HG03045 (cell line): Measurements from ENCODE around the gene C1orf74.

Source experiments
- ATAC-seq: cut with Tn5 transposase; IDR thresholded peaks from one replicate; pipeline ENCODE4 v1.9.1; 2021; ENCODE audit warnings: mild to moderate bottlenecking, moderate library complexity; ENCODE audit not compliant: unreplicated experiment

The C1orf74 gene

DNA sequence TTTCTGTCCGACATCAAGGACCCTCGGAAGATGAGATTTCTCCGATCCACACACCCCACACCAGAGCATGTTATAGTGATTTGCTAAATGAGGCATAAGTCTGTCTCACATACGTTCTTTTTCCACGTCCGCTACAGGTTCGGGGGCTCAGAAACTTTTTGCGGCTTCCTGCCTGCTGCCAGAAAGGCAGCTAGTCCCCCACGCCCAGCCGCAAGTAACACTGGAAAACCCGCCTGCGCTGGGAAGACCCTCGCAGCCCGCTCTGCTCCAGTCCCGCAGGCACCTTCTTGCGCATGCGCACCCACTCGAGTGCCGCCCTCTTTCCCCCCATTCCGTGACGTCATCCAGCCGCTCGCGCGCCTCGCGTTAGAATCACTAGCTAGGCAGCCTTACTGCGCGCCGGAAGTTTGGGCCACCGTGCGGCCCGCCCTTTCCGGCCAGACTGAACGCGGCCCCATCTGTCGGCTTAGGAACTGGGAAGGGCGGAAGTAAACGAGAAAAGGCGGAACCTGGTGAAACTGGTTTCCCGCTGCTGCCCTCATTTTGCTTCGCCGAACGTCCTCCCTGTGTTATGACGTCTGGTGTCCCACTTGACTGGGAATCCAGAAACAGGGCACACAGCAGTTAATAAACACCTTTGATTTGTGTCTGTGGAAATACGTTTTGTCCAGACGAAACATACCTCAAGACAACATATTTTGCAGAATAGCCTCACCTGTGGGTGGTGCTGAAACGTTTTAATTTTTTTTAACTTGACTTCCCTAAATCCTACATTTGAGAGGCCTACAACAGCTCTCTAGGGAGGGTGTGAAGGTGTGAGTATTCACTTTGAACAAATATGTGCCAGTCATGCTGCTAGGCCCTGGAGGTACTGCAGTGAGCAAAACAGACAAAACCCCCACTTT, at the start of gene C1orf74:
TSS of gene C1orf74 (minus strand) at position 295 of the 905 bp plus-strand sequence. CDS start 925 bp downstream, outside the sequence.
- peak; percentile 99 for ATAC-seq

DNA sequence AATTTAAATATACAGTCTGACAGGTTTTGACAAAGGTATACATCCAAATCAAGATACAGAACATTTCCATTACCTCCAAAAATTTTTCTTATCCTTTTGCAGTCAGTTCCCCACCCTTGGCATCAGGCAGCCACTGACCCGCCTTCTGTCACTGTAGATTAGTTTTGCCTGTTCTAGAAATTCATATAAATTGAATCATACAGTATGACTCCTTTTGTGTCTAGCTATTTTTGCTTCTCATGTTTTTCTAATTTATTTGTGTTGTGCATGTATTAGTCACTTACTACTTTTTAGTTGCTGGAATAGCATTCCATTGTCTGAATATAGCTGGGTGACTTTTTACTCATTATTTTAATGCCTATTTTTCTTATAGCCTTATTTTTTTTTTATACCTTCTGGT, 47.3 kb upstream of the C1orf74 start:
- ATAC-seq = no peak

DNA sequence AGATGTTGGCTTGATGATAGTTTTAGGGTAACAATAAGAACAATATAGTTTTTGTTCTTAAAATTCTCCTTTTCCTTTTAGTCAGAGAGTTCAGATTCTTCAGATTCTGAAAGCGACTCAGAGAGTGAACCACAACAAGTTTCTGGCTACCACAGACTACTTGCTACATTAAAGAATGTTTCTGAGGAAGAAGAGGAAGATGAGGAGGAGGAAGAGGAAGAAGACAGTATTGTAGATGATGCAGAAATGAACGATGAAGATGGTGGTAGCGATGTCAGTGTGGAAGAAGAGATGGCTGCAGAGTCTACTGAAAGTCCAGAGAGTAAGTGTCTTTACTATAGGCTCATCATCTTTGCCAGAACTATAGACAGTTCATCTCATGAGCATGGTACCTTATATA, 46.4 kb upstream of the C1orf74 start:
- ATAC-seq = no peak

DNA sequence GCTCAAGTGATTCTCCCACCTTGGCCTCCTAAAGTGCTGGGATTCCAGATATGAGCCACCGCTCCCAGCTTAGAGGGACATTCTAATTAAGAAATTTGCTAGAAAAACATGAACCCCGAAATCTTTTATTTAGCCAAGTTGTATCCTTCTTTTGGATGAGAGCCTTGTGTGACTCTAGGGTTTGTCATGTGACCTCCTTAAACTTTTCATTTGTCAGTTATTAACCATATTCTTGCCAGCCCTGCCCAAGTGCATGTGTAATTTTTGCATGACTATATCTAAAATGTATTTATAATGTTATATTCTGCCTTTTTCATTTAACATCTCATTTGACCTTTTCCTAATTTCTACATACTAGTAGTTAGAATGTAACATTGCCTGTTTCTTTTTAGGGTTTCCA, 45.4 kb upstream of the C1orf74 start:
- no peak for ATAC-seq

DNA sequence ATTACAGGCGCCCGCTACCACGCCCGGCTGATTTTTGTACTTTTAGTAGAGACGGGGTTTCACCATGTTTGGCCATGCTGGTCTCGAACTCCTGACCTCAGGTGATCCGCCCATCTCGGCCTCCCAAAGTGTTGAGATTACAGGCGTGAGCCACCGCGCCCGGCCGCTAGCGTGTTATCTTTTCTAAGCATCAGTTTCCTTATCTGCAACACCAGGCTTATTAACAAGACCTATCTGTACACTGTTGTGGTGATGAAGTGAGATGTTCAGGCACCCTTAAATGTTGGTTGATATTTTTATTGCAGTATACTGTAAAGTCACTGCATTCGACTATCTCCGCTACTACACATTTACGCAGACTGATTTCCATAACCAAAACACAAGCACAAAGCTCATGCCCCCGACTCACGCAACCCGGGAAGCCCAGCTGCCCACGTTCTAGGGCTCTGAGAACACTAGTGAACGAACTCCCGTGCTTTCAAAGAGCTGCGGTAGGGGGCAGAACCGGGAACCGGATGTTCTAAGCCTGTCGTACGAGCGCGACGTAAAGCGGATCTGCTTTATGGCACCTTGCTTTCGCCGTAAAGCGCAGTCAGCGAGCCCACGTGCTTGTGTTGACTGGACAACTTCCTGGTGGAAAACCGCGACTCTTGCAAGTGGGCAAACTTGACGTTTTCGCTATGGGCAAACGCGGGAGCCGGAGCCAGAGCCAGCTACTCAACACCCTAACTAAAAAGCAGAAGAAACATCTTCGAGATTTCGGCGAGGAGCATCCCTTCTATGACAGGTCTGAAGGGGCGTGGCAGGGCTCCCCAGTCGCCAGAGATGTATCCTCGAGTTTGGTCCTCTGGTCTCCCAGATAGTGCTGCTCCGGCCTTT, 43.3 kb upstream of the C1orf74 start, which contains the start of gene UTP25:
TSS of gene UTP25 (plus strand) at position 589 of the 879 bp plus-strand sequence. CDS start at position 681, 92 bp downstream.
- peak; percentile 96 for ATAC-seq

DNA sequence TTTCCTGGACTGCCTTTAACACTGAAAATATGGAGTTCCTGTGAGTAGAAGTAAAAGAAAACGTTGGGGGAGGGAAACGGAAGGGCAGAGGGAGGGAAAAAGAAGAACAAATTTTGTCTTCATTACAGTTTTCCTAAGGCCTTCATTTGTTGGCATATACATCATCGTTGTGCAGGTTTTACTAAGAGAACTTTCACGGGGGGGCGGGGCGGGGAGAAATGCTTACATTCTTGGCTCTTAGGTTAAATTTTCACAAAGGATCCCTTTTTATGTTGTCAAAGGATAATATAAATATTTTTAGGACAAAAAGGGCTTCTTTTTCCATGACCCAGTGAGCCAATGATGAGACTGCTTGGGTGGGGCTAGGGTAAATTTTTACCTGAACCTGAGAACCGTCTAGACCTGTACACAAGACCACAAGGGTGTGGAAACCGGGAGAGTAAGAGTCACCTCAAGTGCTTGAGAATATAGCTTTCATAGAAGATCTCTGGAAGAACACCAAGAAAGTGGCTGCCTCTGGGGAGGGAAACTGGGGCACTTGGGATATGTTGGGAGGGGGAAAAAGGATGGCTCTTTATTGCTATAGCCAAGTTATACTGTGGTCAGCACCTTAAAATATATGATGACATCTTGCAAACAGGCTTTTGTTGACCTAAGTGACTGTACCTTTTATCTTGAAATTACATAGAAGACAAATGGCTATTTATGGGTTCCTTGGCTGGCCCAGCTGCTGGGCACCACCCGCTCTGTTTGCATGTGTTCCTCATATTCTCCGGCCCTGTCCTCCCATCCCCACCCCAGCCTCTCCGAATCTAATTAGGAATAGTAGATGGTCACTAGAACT, 41.5 kb upstream of the C1orf74 start:
- ATAC-seq = no peak

DNA sequence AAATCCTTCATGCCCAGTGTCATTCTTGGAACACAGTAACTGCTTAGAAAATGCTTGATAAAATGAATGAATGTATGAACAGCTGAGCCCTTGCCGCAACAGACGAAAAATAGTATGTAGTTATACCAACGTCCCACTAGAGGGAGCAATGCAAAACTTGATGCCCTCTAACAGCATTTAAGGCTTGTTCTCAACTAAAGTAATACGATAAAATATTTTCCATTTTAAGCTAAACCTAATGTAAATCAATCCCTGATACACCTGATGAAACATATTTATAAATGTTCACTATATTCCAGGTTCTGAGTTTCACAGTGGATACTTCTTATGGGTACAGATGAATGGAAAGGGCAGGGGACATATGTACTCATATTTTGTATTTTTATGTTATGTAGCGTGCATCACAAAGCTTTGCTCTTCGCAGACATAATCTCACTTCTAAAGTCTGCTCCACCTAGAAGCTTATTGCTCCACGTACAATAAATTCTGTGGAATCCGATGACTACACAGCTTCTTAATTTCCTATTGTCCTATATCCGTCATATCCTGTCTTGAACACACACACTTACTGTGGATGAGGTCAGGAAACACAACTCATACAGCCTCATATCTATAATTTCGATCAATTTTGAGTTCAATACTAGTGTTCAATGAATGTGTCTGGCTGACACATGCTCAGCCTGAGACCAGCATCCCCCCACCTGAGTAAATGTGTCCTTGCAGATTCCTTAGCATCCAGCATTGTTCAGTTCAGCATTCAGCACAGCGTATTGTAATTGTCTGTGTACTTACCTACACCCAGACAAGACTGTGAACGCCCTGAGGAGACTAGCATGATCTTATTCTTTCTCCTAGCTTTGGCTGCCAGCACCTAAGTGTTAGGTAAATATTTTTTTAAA, 39.0 kb upstream of the C1orf74 start:
- ATAC-seq = no peak

DNA sequence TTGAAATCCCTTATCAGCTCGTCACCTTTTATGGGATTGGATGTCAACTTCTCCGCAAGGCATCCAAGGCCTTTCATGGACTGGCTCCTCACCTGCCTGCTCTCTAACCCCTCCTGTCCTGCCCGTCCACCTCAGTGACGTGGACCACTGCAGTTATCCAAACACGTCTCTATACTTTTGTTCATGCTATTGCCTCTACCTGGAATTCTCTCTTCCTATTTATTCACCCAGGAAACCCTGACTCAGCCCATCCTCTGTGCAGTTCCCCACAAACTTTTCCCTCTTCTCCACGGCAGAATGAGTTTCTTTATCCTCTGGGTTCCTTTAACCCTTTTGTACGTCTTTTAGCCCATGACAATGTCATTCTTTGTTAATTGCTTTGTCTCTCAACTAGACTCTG, 38.3 kb upstream of the C1orf74 start:
- ATAC-seq = no peak

DNA sequence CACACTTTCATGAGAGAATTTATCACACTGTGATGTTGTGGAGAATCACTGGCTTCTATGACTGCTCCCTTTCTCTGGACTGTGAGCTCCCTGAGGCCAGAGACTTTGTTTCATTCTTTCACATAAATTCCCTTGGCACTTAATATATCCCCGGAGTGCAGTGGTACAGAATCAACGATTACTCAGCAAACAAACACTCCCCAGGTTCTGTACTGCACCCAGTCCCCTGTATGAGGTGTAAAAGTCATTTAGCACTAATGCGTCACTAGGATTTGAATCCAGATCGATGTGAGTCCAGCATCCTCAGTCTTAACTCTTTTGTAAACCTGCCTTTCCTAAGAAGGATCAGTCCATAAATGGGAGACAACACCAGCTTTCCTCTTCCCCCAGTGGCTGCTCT, 36.6 kb upstream of the C1orf74 start:
- no peak for ATAC-seq

DNA sequence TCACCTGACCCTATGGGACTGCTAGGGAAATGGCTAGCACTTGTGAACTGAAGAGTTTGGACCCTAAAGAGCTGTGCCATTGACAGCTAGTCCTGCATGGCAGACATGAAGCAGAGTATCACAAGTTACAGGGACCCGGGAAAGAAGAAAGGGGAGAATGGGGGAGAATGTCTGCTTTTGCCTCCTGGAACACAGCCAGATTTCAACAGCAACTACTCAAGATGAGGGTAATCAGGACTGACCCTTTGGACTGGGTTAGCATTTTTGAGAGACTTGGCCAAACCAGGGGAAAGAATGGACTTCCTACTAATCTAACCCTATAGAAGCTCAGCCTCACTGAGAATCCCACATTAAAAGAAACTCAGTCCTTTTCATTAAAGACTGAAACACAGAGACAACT, 34.7 kb upstream of the C1orf74 start:
- no peak for ATAC-seq

DNA sequence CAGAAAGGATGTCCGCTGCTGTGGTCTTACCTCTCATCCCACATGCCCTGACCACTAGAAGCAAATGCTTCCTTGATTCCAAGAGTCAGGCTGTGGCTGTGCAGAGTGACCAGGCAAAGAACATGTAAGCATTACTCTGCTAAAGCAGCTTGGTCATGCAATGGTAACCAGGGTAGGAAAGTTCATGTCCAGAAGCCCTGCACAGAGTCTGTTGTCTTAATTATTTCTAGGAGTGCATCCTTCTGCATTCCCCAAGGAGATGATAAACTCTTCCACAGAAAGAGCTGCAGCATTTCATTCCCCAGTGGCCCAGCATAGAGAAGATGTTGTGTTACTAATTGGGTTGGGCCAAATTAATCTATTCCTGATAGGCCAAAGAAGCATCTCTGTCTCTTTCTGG, 33.3 kb upstream of the C1orf74 start:
- no peak for ATAC-seq

DNA sequence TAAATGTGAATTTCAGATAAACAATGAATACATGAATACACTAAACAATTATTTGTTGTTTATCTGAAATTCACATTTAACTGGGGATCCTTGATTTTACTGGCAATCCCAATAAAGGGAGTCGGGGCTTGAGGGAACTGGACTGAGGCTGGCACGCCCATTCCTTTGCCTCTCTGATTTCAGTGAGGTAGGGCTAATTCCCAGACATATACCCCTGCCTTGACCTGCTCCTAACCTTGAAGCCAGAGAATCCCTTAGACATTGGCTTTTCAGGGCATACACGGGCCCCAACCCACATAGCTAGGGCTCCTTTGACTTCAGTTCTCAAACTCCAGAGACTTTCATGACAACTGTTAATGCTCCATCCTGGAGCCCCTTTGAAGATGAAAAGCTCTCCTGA, 32.6 kb upstream of the C1orf74 start:
- ATAC-seq = no peak

DNA sequence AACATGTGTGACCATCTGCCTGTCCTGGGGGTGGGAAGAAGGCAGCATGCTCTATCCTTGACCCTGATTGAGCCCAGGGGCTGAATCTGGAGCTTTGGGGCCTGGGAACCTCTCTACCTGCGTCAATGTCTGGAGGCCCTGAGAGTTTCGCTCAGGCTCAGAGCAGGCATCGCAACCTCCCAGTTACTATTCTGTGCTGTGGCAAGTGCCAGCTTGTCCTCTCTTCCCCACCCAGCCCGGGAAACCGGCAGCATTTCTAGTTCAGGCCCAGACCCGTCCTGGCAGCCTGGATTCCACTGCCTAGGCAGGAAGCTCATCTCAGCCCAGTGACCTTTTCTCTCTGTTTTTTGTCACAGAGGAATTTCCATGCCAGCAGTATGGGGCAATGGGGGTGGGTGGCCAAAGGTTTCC, 31.6 kb upstream of the C1orf74 start:
- ATAC-seq = no peak

DNA sequence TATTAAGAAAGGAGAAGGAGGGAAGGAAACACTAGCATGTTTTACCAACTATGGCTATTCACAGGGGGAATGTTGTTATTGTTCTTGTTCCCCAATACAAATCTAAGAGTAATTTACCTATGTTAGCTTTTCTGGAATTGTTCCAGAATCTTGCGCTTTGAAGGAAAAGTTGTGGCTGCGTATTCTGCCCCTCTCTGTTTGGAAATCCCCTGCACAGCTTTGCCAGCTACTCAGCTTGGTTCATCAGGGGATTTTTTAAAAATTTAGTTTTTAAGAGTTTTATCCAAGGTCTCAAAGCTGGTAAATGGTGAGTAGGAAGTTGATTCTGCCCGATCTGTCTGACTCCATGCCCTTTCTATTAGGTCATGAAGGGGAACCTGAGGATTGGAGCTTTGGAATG, 31.1 kb upstream of the C1orf74 start:
- no peak for ATAC-seq

DNA sequence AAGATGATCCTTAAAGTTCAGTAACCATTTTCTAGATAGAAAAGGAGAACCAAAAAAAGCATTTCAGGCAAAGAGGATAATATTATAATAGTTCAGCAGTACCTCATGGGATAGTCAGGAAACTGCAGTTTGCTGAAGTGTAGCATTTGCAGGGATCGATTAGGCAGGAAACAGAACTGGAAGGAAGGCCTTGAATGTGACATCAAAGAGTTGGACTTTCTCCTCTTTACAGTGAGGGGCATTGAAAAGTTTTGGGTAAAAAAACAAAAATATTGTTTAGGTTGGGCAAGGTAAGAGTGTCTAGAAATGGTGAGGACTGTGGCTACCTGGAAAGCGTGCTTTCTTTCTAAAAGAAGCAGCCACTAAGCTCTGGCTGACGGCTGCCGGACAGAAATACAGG, 29.5 kb upstream of the C1orf74 start:
- ATAC-seq = no peak

DNA sequence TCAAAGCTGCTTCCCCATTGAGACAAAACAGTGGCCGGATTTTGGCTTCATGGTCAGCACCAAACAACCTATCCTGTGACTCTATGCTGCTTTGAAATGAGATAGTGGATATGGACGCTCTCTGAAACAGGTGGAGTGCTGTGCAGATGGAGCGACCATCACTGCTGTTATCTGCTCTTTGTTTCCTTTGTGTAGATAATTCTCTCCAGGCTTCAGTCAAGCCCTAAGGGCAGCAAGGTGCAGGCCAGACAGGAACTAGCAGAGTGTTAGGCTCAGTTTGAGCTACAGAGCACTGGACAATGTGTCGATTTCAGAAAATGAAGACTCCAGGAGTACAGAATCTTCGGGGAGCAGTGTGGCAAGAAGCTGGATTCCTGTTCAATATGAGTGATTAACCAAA, 26.4 kb upstream of the C1orf74 start:
- no peak for ATAC-seq

DNA sequence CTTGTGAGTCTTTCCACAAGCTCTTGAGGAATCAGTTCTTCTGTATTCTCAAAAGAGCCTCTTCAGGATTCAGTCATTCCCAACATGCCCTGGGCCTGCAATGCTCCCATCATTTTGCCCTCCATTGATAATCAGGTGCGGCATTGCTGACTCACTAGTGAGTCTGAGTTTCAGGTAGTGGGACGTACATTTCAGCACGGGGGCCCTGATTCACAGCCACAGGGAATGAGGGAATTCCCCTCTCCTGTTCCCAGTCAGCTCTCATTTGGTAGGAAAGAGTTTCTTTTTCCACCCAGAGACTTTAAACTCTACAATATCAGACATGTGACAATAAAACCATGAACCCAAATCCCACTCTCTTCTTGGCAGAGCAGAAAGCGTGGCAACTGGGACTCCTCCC, 25.3 kb upstream of the C1orf74 start:
- no peak for ATAC-seq

DNA sequence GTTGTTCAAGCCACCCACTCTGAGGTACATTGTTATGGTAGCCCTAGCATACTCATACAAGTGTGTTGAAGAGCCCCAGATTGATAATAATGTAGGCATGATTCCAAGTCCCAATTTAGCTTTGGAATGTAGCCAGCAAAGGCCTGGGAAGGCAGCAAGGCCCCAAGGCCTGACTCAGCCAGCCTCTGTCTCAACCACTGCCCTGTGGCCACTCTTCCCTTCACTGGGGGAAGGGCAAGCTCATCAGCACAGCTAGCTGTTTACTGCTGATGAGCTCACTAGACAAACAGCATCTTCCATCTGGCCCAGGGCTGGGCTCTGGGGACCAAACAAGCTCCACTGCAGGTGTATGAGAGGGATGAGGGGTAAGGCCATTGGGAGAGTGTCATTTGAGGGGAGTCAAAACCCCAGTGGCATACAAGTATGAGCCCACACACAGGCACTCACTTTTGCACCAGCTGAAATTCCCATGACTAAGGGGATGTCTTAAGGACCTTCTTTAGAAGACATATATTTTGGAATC, 23.8 kb upstream of the C1orf74 start:
- ATAC-seq = no peak

DNA sequence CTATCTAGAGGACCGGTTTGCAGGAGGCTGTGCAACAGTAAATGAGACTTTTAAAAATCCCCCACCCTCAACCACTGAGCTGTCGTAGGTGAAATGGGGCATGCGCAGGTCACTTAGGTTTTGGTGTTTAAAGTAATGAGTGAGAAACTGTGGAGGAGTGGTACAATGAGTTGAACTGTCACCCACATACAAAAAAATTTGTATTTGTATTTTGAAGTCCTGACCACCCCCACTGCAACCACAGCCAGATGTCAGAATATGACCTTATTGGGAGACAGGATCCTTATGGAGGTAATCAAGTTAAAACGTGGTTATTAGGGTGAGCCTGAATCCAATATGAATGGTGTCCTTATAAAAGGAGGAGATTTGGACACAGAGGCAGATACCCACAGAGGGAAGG, 23.1 kb upstream of the C1orf74 start:
- ATAC-seq = no peak
